Gastroesophageal sphincter (tissue), 3 donors: ENCODE data around the gene IL1RAPL1.

ENCODE experiments used
- CTCF ChIP-seq, 4 experiments: fragments of 200-600 bp in 2 of 4; fragments of 450-650 bp in 2 of 4; sonication (generic) in 1 of 4; IDR thresholded peaks; one replicate each; pipeline ENCODE4 v1.5.1; 2017 to 2019; ENCODE audit warnings: antibody characterized with exemption in 4 of 4, mild to moderate bottlenecking in 2 of 4, moderate library complexity in 2 of 4
- POLR2A ChIP-seq, 2 donors: fragments of 450-650 bp; IDR thresholded peaks; one replicate each; pipeline ENCODE4 v1.6.1; 2017; ENCODE audit warnings: antibody characterized with exemption in 2 of 2, mild to moderate bottlenecking in 2 of 2, moderate library complexity in 1 of 2

DNA sequence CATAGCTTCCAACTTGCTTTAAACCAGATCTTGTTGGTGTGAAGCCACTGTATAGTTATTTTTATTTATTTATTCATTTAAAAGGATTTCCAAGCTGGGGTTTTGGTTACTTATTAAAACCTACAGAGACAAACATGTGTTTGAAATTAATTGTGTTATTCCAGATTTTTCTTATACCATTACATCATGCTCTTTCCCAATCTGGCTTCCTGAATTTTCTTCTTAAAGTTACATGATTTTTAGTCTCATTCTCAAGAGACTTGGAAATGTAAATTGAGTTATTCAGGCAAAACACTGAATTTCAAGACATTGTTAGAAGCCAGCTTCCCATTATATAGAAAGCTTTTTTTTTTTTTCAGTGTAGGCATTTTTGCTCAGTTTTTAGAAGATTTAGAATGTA is 381.9 kb downstream of the IL1RAPL1 start:
- TF ChIP-seq POLR2A (IDR thresholded peaks at IDR 0.05) (no peak), CTCF (IDR thresholded peaks at IDR 0.05) (no peak)
